HUES64 (cell line): Measurements from ENCODE around the gene ATP6V1G1.

ENCODE experiments used
- H3K27ac ChIP-seq: 2 replicates; pipeline ENCODE4 v1.7.0; 2013; ENCODE audit warnings: low read depth, low read length, inconsistent platforms
- H3K27me3 ChIP-seq: 2 replicates; pipeline ENCODE4 v1.6.1; 2013; ENCODE audit warnings: mild to moderate bottlenecking, low read length; ENCODE audit not compliant: insufficient read depth
- H3K36me3 ChIP-seq: 2 replicates; pipeline ENCODE4 v1.6.1; 2013; ENCODE audit warnings: mild to moderate bottlenecking, low read length; ENCODE audit not compliant: insufficient read depth
- H3K4me1 ChIP-seq: 2 replicates; pipeline ENCODE4 v1.6.1; 2013; ENCODE audit warnings: mild to moderate bottlenecking, low read length, moderate library complexity; ENCODE audit not compliant: insufficient read depth
- H3K4me3 ChIP-seq: 2 replicates; pipeline ENCODE4 v1.5.1; 2013; ENCODE audit warnings: mild to moderate bottlenecking, low read length, moderate library complexity
- H3K9ac ChIP-seq: 2 replicates; pipeline ENCODE4 v1.6.1; 2013; ENCODE audit warnings: mild to moderate bottlenecking, low read depth, low read length
- H3K9me3 ChIP-seq: 2 replicates; pipeline ENCODE4 v1.6.1; 2013; ENCODE audit warnings: low read depth, low read length; ENCODE audit not compliant: insufficient read depth
- WGBS: fragments of 150-250, 120-280 bp; methylation state at CpG from one replicate; pipeline ENCODE4 v1.1.7; 2013; ENCODE audit warnings: missing lambda C conversion rate; 5-methylcytosine and 5-hydroxymethylcytosine counted together

The ATP6V1G1 gene

GRCh38 chr9:114629563-114630090 lies 42.1 kb downstream of the ATP6V1G1 start:
- no peaks in the 10 kb centered on the region for H3K27me3 ChIP-seq
- WGBS = 94% methylated on average over 7 of the region's 7 CpGs
- peaks cover 23% of the 10 kb centered on the region; the same call in 1 of the 2 replicates for H3K36me3 ChIP-seq
- no peak overlapping the region for H3K27ac ChIP-seq
- no peaks in the 10 kb centered on the region for H3K4me1 ChIP-seq
- H3K9me3 ChIP-seq = no peaks in the 10 kb centered on the region
- H3K4me3 ChIP-seq = no peak overlapping the region
- H3K9ac ChIP-seq = no peak overlapping the region

- H3K4me1 ChIP-seq = no peaks in the 10 kb centered on the region
- WGBS = 3% methylated on average over 2 of the region's 2 CpGs
- H3K4me3 ChIP-seq = no peak overlapping the region
- H3K36me3 ChIP-seq = peaks cover 24% of the 10 kb centered on the region; the same call in 1 of the 2 replicates
- H3K9me3 ChIP-seq = no peaks in the 10 kb centered on the region
- H3K9ac ChIP-seq = no peak overlapping the region
- H3K27ac ChIP-seq = no peak overlapping the region
- H3K27me3 ChIP-seq = no peaks in the 10 kb centered on the region
These were observed 43.6 kb downstream of the ATP6V1G1 start for GRCh38 chr9:114631166-114631565.

- H3K9ac ChIP-seq = no peak overlapping the region
- peaks cover 18% of the 10 kb centered on the region; the same call in 1 of the 2 replicates for H3K36me3 ChIP-seq
- no peak overlapping the region for H3K27ac ChIP-seq
- WGBS = 97% methylated on average over 11 of the region's 11 CpGs
- no peaks in the 10 kb centered on the region for H3K4me1 ChIP-seq
- H3K4me3 ChIP-seq = no peak overlapping the region
- no peaks in the 10 kb centered on the region for H3K9me3 ChIP-seq
- H3K27me3 ChIP-seq = no peaks in the 10 kb centered on the region
These were observed 46.0 kb downstream of the ATP6V1G1 start for GRCh38 chr9:114633438-114634089.

GRCh38 chr9:114634387-114634786 lies 46.8 kb downstream of the ATP6V1G1 start:
- Histone ChIP-seq H3K4me1 (no peaks in the 10 kb centered on the region), H3K9ac (no peak overlapping the region), H3K36me3 (peaks cover 16% of the 10 kb centered on the region; the same call in 1 of the 2 replicates), H3K27ac (no peak overlapping the region), H3K27me3 (no peaks in the 10 kb centered on the region), H3K4me3 (no peak overlapping the region), H3K9me3 (no peaks in the 10 kb centered on the region)
- 90% methylated on average over 6 of the region's 6 CpGs for WGBS

- no peak overlapping the region for H3K9ac ChIP-seq
- H3K4me3 ChIP-seq = no peak overlapping the region
- 91% methylated on average over 8 of the region's 8 CpGs for WGBS
- H3K9me3 ChIP-seq = no peaks in the 10 kb centered on the region
- H3K27ac ChIP-seq = no peak overlapping the region
- peaks cover 18% of the 10 kb centered on the region for H3K36me3 ChIP-seq
- H3K27me3 ChIP-seq = no peaks in the 10 kb centered on the region
- H3K4me1 ChIP-seq = no peaks in the 10 kb centered on the region
These were observed 50.8 kb downstream of the ATP6V1G1 start for GRCh38 chr9:114638404-114638803.

GRCh38 chr9:114641967-114642366 lies 54.4 kb downstream of the ATP6V1G1 start:
- 98% methylated on average over 1 of the region's 1 CpG for WGBS
- no peaks in the 10 kb centered on the region for H3K27me3 ChIP-seq

GRCh38 chr9:114643001-114643400 lies 55.4 kb downstream of the ATP6V1G1 start:
- H3K9ac ChIP-seq = no peak overlapping the region
- H3K4me3 ChIP-seq = no peak overlapping the region
- H3K4me1 ChIP-seq = no peaks in the 10 kb centered on the region
- H3K9me3 ChIP-seq = no peaks in the 10 kb centered on the region
- 93% methylated on average over 8 of the region's 8 CpGs for WGBS
- H3K36me3 ChIP-seq = peaks cover 25% of the 10 kb centered on the region
- no peaks in the 10 kb centered on the region for H3K27me3 ChIP-seq
- no peak overlapping the region for H3K27ac ChIP-seq

More at GRCh38 chr9:114641967-114642366, 54.4 kb downstream of the ATP6V1G1 start:
- peaks cover 25% of the 10 kb centered on the region for H3K36me3 ChIP-seq
- no peaks in the 10 kb centered on the region for H3K9me3 ChIP-seq
- H3K4me3 ChIP-seq = no peak overlapping the region
- no peak overlapping the region for H3K27ac ChIP-seq
- H3K4me1 ChIP-seq = no peaks in the 10 kb centered on the region
- H3K9ac ChIP-seq = no peak overlapping the region

- H3K9me3 ChIP-seq = no peaks in the 10 kb centered on the region
- no peak overlapping the region for H3K4me3 ChIP-seq
- H3K27ac ChIP-seq = no peak overlapping the region
- H3K36me3 ChIP-seq = peaks cover 25% of the 10 kb centered on the region
- no peaks in the 10 kb centered on the region for H3K4me1 ChIP-seq
- 89% methylated on average over 5 of the region's 5 CpGs for WGBS
- H3K27me3 ChIP-seq = no peaks in the 10 kb centered on the region
- H3K9ac ChIP-seq = no peak overlapping the region
These were observed 56.3 kb downstream of the ATP6V1G1 start for GRCh38 chr9:114643896-114644295.
